AG09309 (cell line): ENCODE data around the gene ASPRV1.

Source experiments
- DNase-seq: peaks from one replicate; pipeline ENCODE4 v3.0.0-alpha.2; 2010; ENCODE audit warnings: low read depth
- H3K4me3 ChIP-seq: 2 replicates; pipeline ENCODE4 v1.5.1; 2011; ENCODE audit warnings: mild to moderate bottlenecking, low read depth, low read length, moderate library complexity; ENCODE audit not compliant: control insufficient read depth
- CTCF ChIP-seq: IDR thresholded peaks from 2 replicates; pipeline ENCODE4 v1.5.1; 2011; ENCODE audit warnings: mild to moderate bottlenecking, low read depth, low read length, inconsistent platforms; ENCODE audit not compliant: insufficient read depth, control insufficient read depth; ENCODE audit errors: missing control alignments

Gene ASPRV1

DNA sequence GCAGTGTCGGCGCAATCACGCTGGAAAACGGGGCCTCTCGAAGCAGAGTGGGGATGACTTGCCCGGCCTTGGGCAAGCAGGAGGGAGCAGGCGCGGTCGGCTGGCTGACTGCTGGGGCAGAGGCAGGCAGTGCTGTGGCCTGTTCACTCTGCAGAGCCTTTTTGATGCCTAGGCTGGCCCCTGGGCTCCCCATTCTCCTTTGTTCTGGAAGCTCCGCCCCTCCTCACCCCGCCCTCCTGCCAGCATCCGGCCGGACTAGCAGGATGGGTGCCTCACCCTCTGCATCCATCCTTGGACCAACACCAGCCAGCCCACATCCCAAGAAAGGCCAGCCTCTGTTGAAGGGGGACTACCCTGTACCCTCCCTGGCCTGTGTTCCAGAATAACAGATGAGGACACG is at the start of gene ASPRV1:
ASPRV1 (minus strand) TSS at position 136 of the 400 bp plus-strand sequence. CDS start 195 bp downstream, outside the sequence.
- TF ChIP-seq CTCF: no peak
- no peak within 1 kb of the TSS for H3K4me3 ChIP-seq
- DNase-seq: no peak

DNA sequence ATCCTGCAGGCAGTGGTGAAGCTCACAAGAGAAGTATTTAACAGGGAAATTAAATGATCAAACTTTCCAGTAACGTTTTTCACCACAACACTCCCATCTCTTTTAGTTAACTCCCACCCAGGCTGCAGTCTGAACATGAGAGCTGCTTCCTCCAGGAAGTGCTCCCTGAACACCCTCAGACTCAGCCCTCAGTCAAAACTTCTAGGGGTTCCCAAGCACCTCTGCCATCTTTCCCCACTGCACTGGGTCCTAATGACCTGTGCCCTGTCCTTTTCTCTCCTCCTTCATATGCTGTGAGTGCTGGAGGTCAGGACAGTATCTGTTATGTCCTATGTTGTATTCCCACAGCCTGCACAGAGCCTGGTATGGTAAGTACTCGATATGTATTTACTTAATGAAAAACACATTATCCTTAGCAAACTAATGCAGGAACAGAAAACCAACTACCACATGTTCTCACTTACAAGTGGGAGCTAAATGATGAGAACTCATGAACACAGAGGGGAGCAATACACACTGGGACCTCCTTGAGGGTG is 49.2 kb upstream of the ASPRV1 start:
- TF ChIP-seq CTCF: no peak
- no peak overlapping the region for H3K4me3 ChIP-seq
- no peak for DNase-seq

DNA sequence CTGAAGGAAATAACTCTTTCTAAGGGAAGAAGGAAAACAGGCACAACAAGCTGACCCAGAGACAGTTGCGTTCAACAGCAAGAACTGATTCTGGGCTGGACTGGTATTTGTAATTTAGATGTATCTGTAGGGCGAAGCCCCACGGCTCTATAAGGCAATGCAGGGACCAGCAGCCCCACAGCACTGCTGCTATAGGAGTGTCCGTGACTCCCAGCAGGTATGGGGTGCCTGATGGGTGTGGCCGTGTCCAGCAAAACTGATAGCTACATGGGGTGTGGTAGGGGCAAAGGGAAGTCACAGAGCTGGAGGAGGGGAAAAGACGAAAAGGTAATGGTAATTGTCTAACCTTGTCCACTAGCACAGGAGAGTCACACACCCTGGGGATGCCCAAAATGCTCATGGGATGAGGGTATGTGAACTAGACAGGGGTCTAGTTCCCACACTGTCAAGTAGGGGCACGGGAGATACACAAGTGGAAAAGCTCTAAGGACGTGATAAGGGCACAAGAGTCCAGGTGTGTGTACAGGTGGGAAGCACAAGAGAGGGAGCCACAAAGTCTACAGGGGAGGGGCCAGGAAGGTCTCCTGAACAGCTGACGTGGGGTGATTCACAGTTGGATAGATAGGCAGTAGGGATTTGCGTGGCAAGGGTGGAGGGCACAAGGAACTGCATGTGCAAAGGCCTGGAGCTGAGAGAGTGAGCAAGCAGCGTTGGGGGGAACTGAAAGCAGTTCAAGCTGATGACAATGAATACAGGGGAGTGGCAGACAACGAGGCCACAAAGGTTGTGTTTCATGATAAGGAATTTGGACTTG is 48.5 kb upstream of the ASPRV1 start:
- H3K4me3 ChIP-seq: no peak overlapping the region
- DNase-seq: no peak

GRCh38 chr2:70008290-70008689 is 46.9 kb upstream of the ASPRV1 start:
- H3K4me3 ChIP-seq: no peak overlapping the region
- no peak for DNase-seq
- no peak for TF ChIP-seq CTCF

More for the DNA sequence above, 48.5 kb upstream of the ASPRV1 start:
- no peak for TF ChIP-seq CTCF

GRCh38 chr2:70007151-70007550 is 45.7 kb upstream of the ASPRV1 start:
- TF ChIP-seq CTCF: no peak
- no peak for DNase-seq
- no peak overlapping the region for H3K4me3 ChIP-seq

DNA sequence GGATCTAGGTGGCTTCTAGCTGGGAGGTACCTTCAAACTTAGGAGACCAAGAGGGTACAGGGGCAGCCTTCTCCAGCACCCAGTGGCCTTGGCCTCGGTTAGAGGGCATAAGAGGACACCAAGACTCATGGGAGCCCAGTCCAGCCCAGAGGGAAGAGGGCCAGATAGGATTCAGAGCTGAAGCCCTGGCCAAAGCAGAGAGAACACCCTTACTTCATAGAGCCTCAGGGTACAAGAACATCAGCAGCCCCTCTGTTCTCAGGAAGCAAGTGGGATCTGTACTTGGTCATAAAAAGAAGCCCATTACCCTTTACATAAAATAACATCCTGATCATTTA is 45.0 kb upstream of the ASPRV1 start:
- no peak for TF ChIP-seq CTCF
- no peak for DNase-seq
- H3K4me3 ChIP-seq: no peak overlapping the region
